ENCODE results near the gene TPCN2.

Gene TPCN2

GRCh38 chr11:69165775-69166174 lies 117.0 kb downstream of the TPCN2 start:
- no peak for DNase-seq (ENCODE audit: low spot score)
- in situ Hi-C loops (cut with MboI; ENCODE audit: low pct_unique_long_range_greater_than_20kb, low sequenced_read_pairs, unreplicated experiment), result no loop called here
- TF ChIP-seq, protein P1, sequence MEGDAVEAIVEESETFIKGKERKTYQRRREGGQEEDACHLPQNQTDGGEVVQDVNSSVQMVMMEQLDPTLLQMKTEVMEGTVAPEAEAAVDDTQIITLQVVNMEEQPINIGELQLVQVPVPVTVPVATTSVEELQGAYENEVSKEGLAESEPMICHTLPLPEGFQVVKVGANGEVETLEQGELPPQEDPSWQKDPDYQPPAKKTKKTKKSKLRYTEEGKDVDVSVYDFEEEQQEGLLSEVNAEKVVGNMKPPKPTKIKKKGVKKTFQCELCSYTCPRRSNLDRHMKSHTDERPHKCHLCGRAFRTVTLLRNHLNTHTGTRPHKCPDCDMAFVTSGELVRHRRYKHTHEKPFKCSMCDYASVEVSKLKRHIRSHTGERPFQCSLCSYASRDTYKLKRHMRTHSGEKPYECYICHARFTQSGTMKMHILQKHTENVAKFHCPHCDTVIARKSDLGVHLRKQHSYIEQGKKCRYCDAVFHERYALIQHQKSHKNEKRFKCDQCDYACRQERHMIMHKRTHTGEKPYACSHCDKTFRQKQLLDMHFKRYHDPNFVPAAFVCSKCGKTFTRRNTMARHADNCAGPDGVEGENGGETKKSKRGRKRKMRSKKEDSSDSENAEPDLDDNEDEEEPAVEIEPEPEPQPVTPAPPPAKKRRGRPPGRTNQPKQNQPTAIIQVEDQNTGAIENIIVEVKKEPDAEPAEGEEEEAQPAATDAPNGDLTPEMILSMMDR (IDR thresholded peaks at IDR 0.05; ENCODE audit: extremely low read depth, insufficient read depth, missing control alignments), result no peak

DNA sequence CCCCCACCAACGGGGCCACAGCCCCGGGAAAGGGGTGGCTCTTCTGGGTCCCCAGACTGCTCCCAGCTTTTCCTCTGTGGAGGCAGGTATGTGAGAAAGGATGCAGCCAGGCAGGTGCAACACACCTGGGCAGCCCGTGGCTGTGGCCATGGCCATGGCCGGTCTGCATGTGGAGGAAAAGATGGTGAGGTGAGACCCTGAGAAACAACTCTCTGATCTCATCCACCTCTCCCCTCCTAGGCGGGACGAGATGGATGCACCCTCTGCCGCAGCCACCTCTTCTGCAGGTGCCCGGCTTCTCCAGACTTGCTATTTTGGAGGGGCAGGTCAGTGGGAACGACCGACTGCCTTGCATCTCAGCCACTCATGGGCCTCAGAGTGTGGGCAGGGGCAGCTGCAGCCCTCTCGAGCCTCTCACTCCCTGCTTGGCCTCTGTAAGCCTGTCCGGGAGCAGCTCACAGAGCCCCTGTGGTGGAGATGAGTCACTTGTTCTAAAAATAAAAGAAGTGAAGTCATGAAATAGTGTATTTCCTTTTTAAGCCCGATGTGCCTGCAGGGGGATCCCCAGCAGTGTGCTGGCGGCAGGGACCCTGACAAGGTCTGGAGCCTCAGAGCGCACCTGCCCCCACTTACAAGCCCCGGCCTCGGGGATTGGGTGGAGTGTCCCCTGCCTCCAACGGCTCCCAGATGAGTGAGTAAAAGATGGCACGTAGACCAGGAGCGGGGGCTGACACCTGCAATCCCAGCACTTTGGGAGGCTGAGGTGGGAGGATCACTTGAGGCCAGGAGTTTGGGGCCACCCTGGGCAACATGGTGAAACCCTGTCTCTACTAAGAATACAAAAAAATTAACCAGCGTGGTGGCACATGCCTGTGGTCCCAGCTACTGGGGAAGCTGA lies 117.7 kb downstream of the TPCN2 start:
- TF ChIP-seq, protein P1 (IDR thresholded peaks at IDR 0.05; ENCODE audit: extremely low read depth, insufficient read depth, missing control alignments), result no peak
- in situ Hi-C loops (cut with MboI; ENCODE audit: low pct_unique_long_range_greater_than_20kb, low sequenced_read_pairs, unreplicated experiment), result no loop called here
- peak; percentile 90 for DNase-seq (ENCODE audit: low spot score)

GRCh38 chr11:69167130-69167915 lies 118.6 kb downstream of the TPCN2 start:
- DNase-seq (ENCODE audit: low spot score), result no peak
- TF ChIP-seq, protein P1 (IDR thresholded peaks at IDR 0.05; ENCODE audit: extremely low read depth, insufficient read depth, missing control alignments), result no peak
- in situ Hi-C loops (cut with MboI; ENCODE audit: low pct_unique_long_range_greater_than_20kb, low sequenced_read_pairs, unreplicated experiment), result no loop called here

GRCh38 chr11:69167916-69168691 lies 119.4 kb downstream of the TPCN2 start:
- TF ChIP-seq, protein P1 (IDR thresholded peaks at IDR 0.05; ENCODE audit: extremely low read depth, insufficient read depth, missing control alignments), result no peak
- in situ Hi-C loops (cut with MboI; ENCODE audit: low pct_unique_long_range_greater_than_20kb, low sequenced_read_pairs, unreplicated experiment), result no loop called here
- no peak for DNase-seq (ENCODE audit: low spot score)

DNA sequence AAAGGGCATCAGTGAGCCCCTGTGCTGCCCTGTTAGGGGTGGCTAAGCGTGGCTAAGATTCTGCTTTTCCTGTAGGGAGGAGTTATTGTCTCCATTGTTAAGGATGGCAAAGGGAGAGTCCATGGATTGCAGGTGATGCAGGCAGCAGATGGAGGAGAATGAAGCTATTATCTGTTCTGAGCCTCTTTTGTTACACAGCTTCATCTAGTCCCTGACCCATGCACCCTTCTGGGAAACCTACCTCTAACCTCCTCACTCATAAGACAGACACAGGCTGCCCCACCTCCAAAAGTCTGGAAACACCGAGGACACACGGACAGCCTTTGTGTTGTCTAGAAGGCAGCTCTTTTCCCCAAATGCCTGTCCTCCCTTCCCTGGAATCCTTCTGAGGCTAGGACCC lies 120.7 kb downstream of the TPCN2 start:
- TF ChIP-seq, protein P1 (IDR thresholded peaks at IDR 0.05; ENCODE audit: extremely low read depth, insufficient read depth, missing control alignments), result no peak
- no peak for DNase-seq (ENCODE audit: low spot score)
- in situ Hi-C loops (cut with MboI; ENCODE audit: low pct_unique_long_range_greater_than_20kb, low sequenced_read_pairs, unreplicated experiment), result no loop called here

- TF ChIP-seq, protein P1 (IDR thresholded peaks at IDR 0.05; ENCODE audit: extremely low read depth, insufficient read depth, missing control alignments), result no peak
- DNase-seq (ENCODE audit: low spot score), result no peak
- in situ Hi-C loops (cut with MboI; ENCODE audit: low pct_unique_long_range_greater_than_20kb, low sequenced_read_pairs, unreplicated experiment), result no loop called here
Measured at GRCh38 chr11:69170704-69171103, 122.0 kb downstream of the TPCN2 start.

Measured in GM13977 (cell line).